CD4-positive, alpha-beta memory T cell (primary cell): ENCODE measurements around the gene IGF2BP2. TPM values are rescaled to one million over a fixed set of nuclear protein-coding genes. Genes with fewer than 3 reads are reported as not detected.

Source experiments
- CTCF ChIA-PET: fragments of 350-600 bp; sonication (Branson Sonifier 250); formaldehyde crosslinking; loops from one replicate; lab custom pipeline; 2021; ENCODE audit warnings: inconsistent platforms; ENCODE audit not compliant: partially characterized antibody; lab: Charles Lee
- POLR2A ChIA-PET: fragments of 350-600 bp; sonication (Branson Sonifier 250); formaldehyde crosslinking; loops from one replicate; lab custom pipeline; 2021; ENCODE audit not compliant: partially characterized antibody; lab: Charles Lee
- DNase-seq, 5 donors: peaks; one replicate each; pipeline versions ENCODE4 v3.0.0 to v3.0.0-alpha.2; 2020 to 2022; ENCODE audit warnings: mixed read lengths in 1 of 5
- H3K27ac ChIP-seq: one replicate; pipeline ENCODE4 v1.7.0; 2013; ENCODE audit warnings: low read depth, low read length
- H3K27me3 ChIP-seq: 2 replicates; pipeline ENCODE4 v1.7.0; 2013; ENCODE audit warnings: mild to moderate bottlenecking, low read length, moderate library complexity; ENCODE audit not compliant: insufficient read depth
- H3K36me3 ChIP-seq: 2 replicates; pipeline ENCODE4 v1.7.0; 2013; ENCODE audit warnings: mild to moderate bottlenecking, low read length, moderate library complexity; ENCODE audit not compliant: insufficient read depth
- H3K4me1 ChIP-seq: 2 replicates; pipeline ENCODE4 v1.7.0; 2013; ENCODE audit warnings: mild to moderate bottlenecking, low read length, moderate library complexity; ENCODE audit not compliant: insufficient read depth
- H3K4me3 ChIP-seq, 2 donors: one replicate each; pipeline ENCODE4 v1.7.0; 2013; ENCODE audit warnings: low read length in 2 of 2, mild to moderate bottlenecking in 1 of 2
- H3K9me3 ChIP-seq, 2 donors: one replicate each; pipeline ENCODE4 v1.7.0; 2013; ENCODE audit warnings: low read length in 2 of 2, control low read depth in 1 of 2; ENCODE audit not compliant: control insufficient read depth in 1 of 2
- H3K27ac Mint-ChIP-seq, 7 donors: one replicate each; pipeline ENCODE4 v1.8.0; 2020 to 2021; ENCODE audit warnings: mixed read lengths in 7 of 7, mild to moderate bottlenecking in 6 of 7, inconsistent platforms in 3 of 7, moderate library complexity in 3 of 7
- H3K27me3 Mint-ChIP-seq, 2 donors: one replicate each; pipeline ENCODE4 v1.8.0; 2020 to 2021; ENCODE audit warnings: mixed read lengths in 2 of 2
- H3K36me3 Mint-ChIP-seq, 2 donors: one replicate each; pipeline ENCODE4 v1.8.0; 2020 to 2021; ENCODE audit warnings: mixed read lengths in 2 of 2, inconsistent platforms in 1 of 2, mild to moderate bottlenecking in 1 of 2
- H3K4me1 Mint-ChIP-seq, 4 donors: one replicate each; pipeline ENCODE4 v1.8.0; 2020 to 2021; ENCODE audit warnings: mixed read lengths in 4 of 4, mild to moderate bottlenecking in 1 of 4
- H3K4me3 Mint-ChIP-seq, 8 donors: one replicate each; pipeline ENCODE4 v1.8.0; 2020 to 2021; ENCODE audit warnings: mixed read lengths in 8 of 8, mild to moderate bottlenecking in 7 of 8, moderate library complexity in 6 of 8, inconsistent platforms in 3 of 8
- H3K9me3 Mint-ChIP-seq, 8 donors: one replicate each; pipeline ENCODE4 v1.8.0; 2020 to 2021; ENCODE audit warnings: mixed read lengths in 8 of 8, mild to moderate bottlenecking in 5 of 8, inconsistent platforms in 3 of 8, moderate library complexity in 1 of 8
- intact Hi-C: fragments of 100-400 bp; cut with micrococcal nuclease; formaldehyde crosslinking; loops from one replicate; pipeline ENCODE4 v1.15.1; 2023
- polyA plus RNA-seq, 2 donors: library from polyadenylated mRNA; unstranded; fragments of 300-500 nt; fragmentation: Illumina TruSeq; gene quantifications; one replicate each; pipeline ENCODE4 v1.2.3, GENCODE V29; 2021
- total RNA-seq, 2 experiments: library from RNA; stranded (reverse); gene quantifications; one replicate each; pipeline ENCODE4 v1.2.3, GENCODE V29; 2021

IGF2BP2 gene
- total and polyA plus RNA-seq, 4 experiments from 2014 or later, result not detected

GRCh38 chr3:185724251-185724650 is 100.6 kb downstream of the IGF2BP2 start:
- intact Hi-C loops, result no loop called here
- ChIA-PET CTCF (interaction anchor here (1.8 kb wide), 1 partner anchor 11 kb away, joined by 5 read pairs; no protein-coding TSS in a partner anchor), POLR2A (no interaction called here)
- Histone ChIP-seq H3K27ac (no peak overlapping the region), H3K36me3 (no peaks in the 10 kb centered on the region), H3K4me3 (no peak overlapping the region), H3K4me1 (no peaks in the 10 kb centered on the region), H3K27me3 (no peaks in the 10 kb centered on the region), H3K9me3 (no peaks in the 10 kb centered on the region)
- DNase-seq, result no peak
- Mint-ChIP-seq H3K4me1 (no peaks in the 10 kb centered on the region), H3K36me3 (no peaks in the 10 kb centered on the region), H3K4me3 (no peak overlapping the region), H3K9me3 (peaks cover 0 to 2% (median 0%) of the 10 kb centered on the region in 8 donors), H3K27me3 (peaks cover 1 to 14% of the 10 kb centered on the region in 2 donors), H3K27ac (no peak overlapping the region)

GRCh38 chr3:185722881-185723280 is 102.0 kb downstream of the IGF2BP2 start:
- Mint-ChIP-seq H3K27ac (no peak overlapping the region), H3K4me1 (no peaks in the 10 kb centered on the region), H3K4me3 (no peak overlapping the region), H3K27me3 (peaks cover 1 to 15% of the 10 kb centered on the region in 2 donors), H3K36me3 (no peaks in the 10 kb centered on the region), H3K9me3 (peaks cover 0 to 2% (median 0%) of the 10 kb centered on the region in 8 donors)
- Histone ChIP-seq H3K4me3 (no peak overlapping the region), H3K36me3 (no peaks in the 10 kb centered on the region), H3K4me1 (no peaks in the 10 kb centered on the region), H3K27me3 (no peaks in the 10 kb centered on the region), H3K27ac (no peak overlapping the region), H3K9me3 (no peaks in the 10 kb centered on the region)
- POLR2A ChIA-PET, result no interaction called here
- intact Hi-C loops, result no loop called here
- DNase-seq, result no peak
- CTCF ChIA-PET, result no interaction called here

GRCh38 chr3:185721970-185722369 is 102.9 kb downstream of the IGF2BP2 start:
- Histone ChIP-seq H3K27ac (no peak overlapping the region), H3K27me3 (no peaks in the 10 kb centered on the region), H3K9me3 (no peaks in the 10 kb centered on the region), H3K4me1 (no peaks in the 10 kb centered on the region), H3K36me3 (no peaks in the 10 kb centered on the region), H3K4me3 (no peak overlapping the region)
- intact Hi-C loops, result no loop called here
- Mint-ChIP-seq H3K27ac (no peak overlapping the region), H3K4me3 (no peak overlapping the region), H3K9me3 (peaks cover 0 to 2% (median 0%) of the 10 kb centered on the region in 8 donors), H3K36me3 (no peaks in the 10 kb centered on the region), H3K4me1 (no peaks in the 10 kb centered on the region), H3K27me3 (peaks cover 4 to 15% of the 10 kb centered on the region in 2 donors)
- ChIA-PET CTCF (no interaction called here), POLR2A (no interaction called here)
- no peak for DNase-seq

GRCh38 chr3:185720326-185720725 is 104.5 kb downstream of the IGF2BP2 start:
- Histone ChIP-seq H3K27ac (no peak overlapping the region), H3K27me3 (no peaks in the 10 kb centered on the region), H3K4me3 (no peak overlapping the region), H3K36me3 (no peaks in the 10 kb centered on the region), H3K9me3 (no peaks in the 10 kb centered on the region), H3K4me1 (no peaks in the 10 kb centered on the region)
- Mint-ChIP-seq H3K4me3 (no peak overlapping the region), H3K4me1 (no peaks in the 10 kb centered on the region), H3K27me3 (peaks cover 7 to 18% of the 10 kb centered on the region in 2 donors), H3K27ac (no peak overlapping the region), H3K36me3 (no peaks in the 10 kb centered on the region), H3K9me3 (peaks cover 0 to 2% (median 0%) of the 10 kb centered on the region in 8 donors)
- intact Hi-C loops, result no loop called here
- no peak for DNase-seq
- ChIA-PET POLR2A (no interaction called here), CTCF (interaction anchor here (1.0 kb wide), 1 partner anchor 9 kb away, joined by 3 read pairs; no protein-coding TSS in a partner anchor)

- Mint-ChIP-seq H3K9me3 (peaks cover 0 to 2% (median 0%) of the 10 kb centered on the region in 8 donors), H3K27me3 (peaks cover 7 to 22% of the 10 kb centered on the region in 2 donors), H3K4me3 (no peak overlapping the region), H3K4me1 (no peaks in the 10 kb centered on the region), H3K36me3 (no peaks in the 10 kb centered on the region), H3K27ac (no peak overlapping the region)
- Histone ChIP-seq H3K9me3 (no peaks in the 10 kb centered on the region), H3K36me3 (no peaks in the 10 kb centered on the region), H3K27ac (no peak overlapping the region), H3K27me3 (no peaks in the 10 kb centered on the region), H3K4me1 (no peaks in the 10 kb centered on the region), H3K4me3 (no peak overlapping the region)
- intact Hi-C loops, result no loop called here
- no peak for DNase-seq
- POLR2A ChIA-PET, result no interaction called here
- CTCF ChIA-PET, result interaction anchor here (0.8 kb wide), 1 partner anchor 12 kb away, joined by 3 read pairs; no protein-coding TSS in a partner anchor
These were observed 105.9 kb downstream of the IGF2BP2 start for GRCh38 chr3:185718736-185719593.

- H3K27me3 ChIP-seq, result no peaks in the 10 kb centered on the region
- CTCF ChIA-PET, result no interaction called here
- intact Hi-C loops, result no loop called here
- H3K4me3 ChIP-seq, result no peak overlapping the region
- no peak overlapping the region for H3K4me3 Mint-ChIP-seq
- POLR2A ChIA-PET, result no interaction called here
- no peaks in the 10 kb centered on the region for H3K36me3 ChIP-seq
- no peak overlapping the region for H3K27ac Mint-ChIP-seq
- H3K9me3 ChIP-seq, result no peaks in the 10 kb centered on the region
- H3K4me1 ChIP-seq, result no peaks in the 10 kb centered on the region
- no peaks in the 10 kb centered on the region for H3K4me1 Mint-ChIP-seq
- peaks cover 0 to 2% (median 0%) of the 10 kb centered on the region in 8 donors for H3K9me3 Mint-ChIP-seq
- DNase-seq, result no peak
- peaks cover 12 to 19% of the 10 kb centered on the region in 2 donors for H3K27me3 Mint-ChIP-seq
- no peaks in the 10 kb centered on the region for H3K36me3 Mint-ChIP-seq
- no peak overlapping the region for H3K27ac ChIP-seq
These were observed 107.0 kb downstream of the IGF2BP2 start for GRCh38 chr3:185717627-185718402.

- no peaks in the 10 kb centered on the region for H3K9me3 ChIP-seq
- H3K36me3 ChIP-seq, result no peaks in the 10 kb centered on the region
- no peaks in the 10 kb centered on the region for H3K27me3 ChIP-seq
- no peaks in the 10 kb centered on the region for H3K4me1 ChIP-seq
- no peak overlapping the region for H3K27ac Mint-ChIP-seq
- intact Hi-C loops, result no loop called here
- H3K27ac ChIP-seq, result no peak overlapping the region
- CTCF ChIA-PET, result no interaction called here
- no peak overlapping the region for H3K4me3 ChIP-seq
- H3K36me3 Mint-ChIP-seq, result no peaks in the 10 kb centered on the region
- POLR2A ChIA-PET, result no interaction called here
- H3K9me3 Mint-ChIP-seq, result peaks cover 0 to 2% (median 0%) of the 10 kb centered on the region in 8 donors
- H3K4me3 Mint-ChIP-seq, result no peak overlapping the region
- no peak for DNase-seq
- peaks cover 13 to 19% of the 10 kb centered on the region in 2 donors for H3K27me3 Mint-ChIP-seq
- no peaks in the 10 kb centered on the region for H3K4me1 Mint-ChIP-seq
These were observed 107.7 kb downstream of the IGF2BP2 start for GRCh38 chr3:185717121-185717520.
